ENCODE results near the gene CENPX. TPM values are rescaled to one million over a fixed set of nuclear protein-coding genes. Genes with fewer than 3 reads are reported as not detected.

Gene CENPX
- total and polyA plus RNA-seq, 2 of the 13 experiments (the other 11 are each of a cell fraction or from before 2014, with no cell fraction given), result 92.7 to 170 TPM

- TF ChIP-seq, protein P1, sequence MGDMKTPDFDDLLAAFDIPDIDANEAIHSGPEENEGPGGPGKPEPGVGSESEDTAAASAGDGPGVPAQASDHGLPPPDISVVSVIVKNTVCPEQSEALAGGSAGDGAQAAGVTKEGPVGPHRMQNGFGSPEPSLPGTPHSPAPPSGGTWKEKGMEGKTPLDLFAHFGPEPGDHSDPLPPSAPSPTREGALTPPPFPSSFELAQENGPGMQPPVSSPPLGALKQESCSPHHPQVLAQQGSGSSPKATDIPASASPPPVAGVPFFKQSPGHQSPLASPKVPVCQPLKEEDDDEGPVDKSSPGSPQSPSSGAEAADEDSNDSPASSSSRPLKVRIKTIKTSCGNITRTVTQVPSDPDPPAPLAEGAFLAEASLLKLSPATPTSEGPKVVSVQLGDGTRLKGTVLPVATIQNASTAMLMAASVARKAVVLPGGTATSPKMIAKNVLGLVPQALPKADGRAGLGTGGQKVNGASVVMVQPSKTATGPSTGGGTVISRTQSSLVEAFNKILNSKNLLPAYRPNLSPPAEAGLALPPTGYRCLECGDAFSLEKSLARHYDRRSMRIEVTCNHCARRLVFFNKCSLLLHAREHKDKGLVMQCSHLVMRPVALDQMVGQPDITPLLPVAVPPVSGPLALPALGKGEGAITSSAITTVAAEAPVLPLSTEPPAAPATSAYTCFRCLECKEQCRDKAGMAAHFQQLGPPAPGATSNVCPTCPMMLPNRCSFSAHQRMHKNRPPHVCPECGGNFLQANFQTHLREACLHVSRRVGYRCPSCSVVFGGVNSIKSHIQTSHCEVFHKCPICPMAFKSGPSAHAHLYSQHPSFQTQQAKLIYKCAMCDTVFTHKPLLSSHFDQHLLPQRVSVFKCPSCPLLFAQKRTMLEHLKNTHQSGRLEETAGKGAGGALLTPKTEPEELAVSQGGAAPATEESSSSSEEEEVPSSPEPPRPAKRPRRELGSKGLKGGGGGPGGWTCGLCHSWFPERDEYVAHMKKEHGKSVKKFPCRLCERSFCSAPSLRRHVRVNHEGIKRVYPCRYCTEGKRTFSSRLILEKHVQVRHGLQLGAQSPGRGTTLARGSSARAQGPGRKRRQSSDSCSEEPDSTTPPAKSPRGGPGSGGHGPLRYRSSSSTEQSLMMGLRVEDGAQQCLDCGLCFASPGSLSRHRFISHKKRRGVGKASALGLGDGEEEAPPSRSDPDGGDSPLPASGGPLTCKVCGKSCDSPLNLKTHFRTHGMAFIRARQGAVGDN (CRISPR knock-in tag; IDR thresholded peaks at IDR 0.05), result peak; percentile 35; the same call in 1 of the 2 replicates
- TF ChIP-seq RBFOX2 (IDR thresholded peaks at IDR 0.05; ENCODE audit: low read depth, low read length) (no peak), MED1 (CRISPR knock-in tag; IDR thresholded peaks at IDR 0.05) (0 out of 2 replicates have a peak, but pooled peaks have one; percentile 19), ZNF768 (CRISPR knock-in tag; IDR thresholded peaks at IDR 0.05) (0 out of 2 replicates have a peak, but pooled peaks have one; percentile 17)
Observed at GRCh38 chr17:82062076-82062983, 39.7 kb upstream of the CENPX start (continued).

DNA sequence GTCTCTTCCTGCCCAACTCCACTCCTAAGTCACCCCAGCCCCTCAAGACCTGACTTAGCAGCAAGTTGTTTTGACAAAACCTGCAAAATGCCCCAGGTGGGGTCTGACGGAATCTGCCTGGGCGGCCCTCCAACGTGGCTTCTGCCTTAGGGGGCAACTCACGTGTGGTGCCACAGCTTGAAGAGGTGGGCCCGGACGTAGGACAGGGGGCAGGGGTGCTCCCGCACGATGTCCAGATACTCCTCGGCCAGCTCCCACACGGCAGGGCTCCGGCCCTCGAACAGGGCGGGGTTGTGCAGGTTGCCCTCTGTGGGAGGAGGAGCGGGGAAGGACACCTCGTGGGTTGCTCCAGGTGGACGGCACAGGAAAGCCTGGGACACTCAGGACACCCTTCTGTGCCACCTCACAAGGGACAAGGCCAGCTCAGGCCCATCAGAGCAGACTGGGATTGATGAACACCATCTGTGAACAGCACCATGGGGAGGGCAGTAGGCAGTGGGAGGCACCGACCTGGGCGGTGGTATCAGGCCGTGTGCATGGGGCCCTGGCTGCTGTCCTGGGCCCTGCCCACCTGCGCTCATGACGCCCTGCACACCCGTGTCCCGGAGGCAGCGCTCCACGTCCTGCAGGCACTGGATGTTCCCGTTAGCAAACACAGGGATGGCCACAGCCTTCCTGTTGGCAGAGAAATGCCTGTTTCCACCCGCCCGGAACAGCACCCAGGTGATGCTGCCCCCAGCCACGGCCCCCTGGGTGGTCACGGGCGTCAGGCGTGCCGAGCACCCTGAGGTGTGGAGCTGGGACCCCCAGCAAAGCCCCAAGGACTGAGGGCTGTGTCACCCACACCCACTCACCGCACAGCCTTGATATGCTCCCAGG, 38.6 kb upstream of the CENPX start:
- intact Hi-C loops (cut with micrococcal nuclease; ENCODE audit: unreplicated experiment) (no loop called here), in situ Hi-C loops (cut with HindIII; ENCODE audit: extremely low pct_ligation_motif_present, low pct_unique_long_range_greater_than_20kb) (no loop called here)
- no peak overlapping the region for H3K9ac ChIP-seq (ENCODE audit: insufficient read depth, low read depth, low read length)
- FAIRE-seq, result no peak
- no peaks in the 10 kb centered on the region for H4K20me1 ChIP-seq (ENCODE audit: insufficient read depth, low read length)
- peaks cover 48% of the 10 kb centered on the region for H3K4me1 ChIP-seq (ENCODE audit: insufficient read depth, low read length)
- BruUV-seq (replicated peaks), result no TSS peak
- ChIA-PET CTCF (ENCODE audit: low intra/inter-chr PET ratio, low total read pairs) (no interaction called here), POLR2A (interaction anchor here (1.6 kb wide), 1 partner anchor 24 kb away, joined by 7 read pairs; the partner anchor contains the start of gene DCXR)
- WGBS (ENCODE audit: low lambda C conversion rate), result 97% methylated on average over 23 of the region's 34 CpGs
- peaks cover 38 to 58% of the 10 kb centered on the region in 2 experiments for H3K36me3 ChIP-seq (replicated peaks in 1 of 2; ENCODE audit: control insufficient read depth in 1 of 2, insufficient read depth in 2 of 2, low read length in 2 of 2)
- no peak overlapping the region for H3K27ac ChIP-seq (ENCODE audit: extremely low read length, insufficient read depth, low read length)
- no peak overlapping the region for H3K4me2 ChIP-seq (ENCODE audit: low read depth, low read length)
- H2AFZ ChIP-seq (ENCODE audit: low read length), result no peak overlapping the region
- no peaks in the 10 kb centered on the region for H3K27me3 ChIP-seq (ENCODE audit: control insufficient read depth in 1 of 2, insufficient read depth in 2 of 2, low read length in 2 of 2)
- no peak overlapping the region for H3K4me3 ChIP-seq (replicated peaks in 1 of 3; ENCODE audit: insufficient read depth in 1 of 3, low read depth in 2 of 3, low read length in 3 of 3)
- ATAC-seq, result no peak
- DNase-seq (ENCODE audit: low spot score), result no peak
- peaks cover 20% of the 10 kb centered on the region for H3K79me2 ChIP-seq (ENCODE audit: insufficient read depth, low read length)
- no peaks in the 10 kb centered on the region for H3K9me3 ChIP-seq (ENCODE audit: low read length)
- TF ChIP-seq AGO2 (optimal IDR thresholded peaks at IDR 0.05; ENCODE audit: low read depth, low read length), result peak; percentile 89
- TF ChIP-seq PAF1 (CRISPR knock-in tag; IDR thresholded peaks at IDR 0.05), result 0 out of 2 replicates have a peak, but pooled peaks have one; percentile 53
- TF ChIP-seq, protein P2, sequence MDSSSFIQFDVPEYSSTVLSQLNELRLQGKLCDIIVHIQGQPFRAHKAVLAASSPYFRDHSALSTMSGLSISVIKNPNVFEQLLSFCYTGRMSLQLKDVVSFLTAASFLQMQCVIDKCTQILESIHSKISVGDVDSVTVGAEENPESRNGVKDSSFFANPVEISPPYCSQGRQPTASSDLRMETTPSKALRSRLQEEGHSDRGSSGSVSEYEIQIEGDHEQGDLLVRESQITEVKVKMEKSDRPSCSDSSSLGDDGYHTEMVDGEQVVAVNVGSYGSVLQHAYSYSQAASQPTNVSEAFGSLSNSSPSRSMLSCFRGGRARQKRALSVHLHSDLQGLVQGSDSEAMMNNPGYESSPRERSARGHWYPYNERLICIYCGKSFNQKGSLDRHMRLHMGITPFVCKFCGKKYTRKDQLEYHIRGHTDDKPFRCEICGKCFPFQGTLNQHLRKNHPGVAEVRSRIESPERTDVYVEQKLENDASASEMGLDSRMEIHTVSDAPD (CRISPR knock-in tag; IDR thresholded peaks at IDR 0.05), result no peak
- no peak for TF ChIP-seq FOXP1 (IDR thresholded peaks at IDR 0.05)
- no peak for TF ChIP-seq FOXP1 (CRISPR knock-in tag; IDR thresholded peaks at IDR 0.05)
- TF ChIP-seq RFXAP (CRISPR knock-in tag; IDR thresholded peaks at IDR 0.05; ENCODE audit: borderline replicate concordance), result no peak
- no peak for TF ChIP-seq ISX (CRISPR knock-in tag; conservative IDR thresholded peaks at IDR 0.05)
- peak in 1 of 2 experiments; percentile 24; a peak in 1 of 4 replicates for TF ChIP-seq POLR2A (IDR thresholded peaks at IDR 0.05; ENCODE audit: insufficient read depth in 1 of 2, low read depth in 2 of 2, low read length in 2 of 2)
- TF ChIP-seq FOXO1 (CRISPR knock-in tag; IDR thresholded peaks at IDR 0.05), result no peak
- no peak for TF ChIP-seq HMGA1 (CRISPR knock-in tag; conservative IDR thresholded peaks at IDR 0.05)
- no peak for TF ChIP-seq ZC3H13 (CRISPR knock-in tag; IDR thresholded peaks at IDR 0.05)
- no peak for TF ChIP-seq ZNF235 (CRISPR knock-in tag; IDR thresholded peaks at IDR 0.05; ENCODE audit: borderline replicate concordance)

Data from HepG2 (cell line).